Choroid plexus epithelial cell (primary cell): ENCODE results near the gene LMNA.

Experiments used
- DNase-seq: peaks from one replicate; pipeline ENCODE4 v3.0.0-alpha.2; 2010; ENCODE audit warnings: low read depth
- H3K4me3 ChIP-seq: 2 replicates; pipeline ENCODE4 v1.5.1; 2011; ENCODE audit warnings: low read depth, mild to moderate bottlenecking, control low read depth, low read length, moderate library complexity
- CTCF ChIP-seq: conservative IDR thresholded peaks from 2 replicates; pipeline ENCODE4 v1.5.1; 2011; ENCODE audit warnings: low read depth, mild to moderate bottlenecking, control low read depth, inconsistent platforms, low read length, moderate library complexity

LMNA gene

GRCh38 chr1:156072251-156072650 is 42.3 kb upstream of the LMNA start:
- DNase-seq, result no peak
- no peak for TF ChIP-seq CTCF

GRCh38 chr1:156073110-156073687 is 41.3 kb upstream of the LMNA start:
- H3K4me3 ChIP-seq, result no peak overlapping the region
- no peak for DNase-seq
- TF ChIP-seq CTCF, result no peak

More at GRCh38 chr1:156072251-156072650, 42.3 kb upstream of the LMNA start:
- no peak overlapping the region for H3K4me3 ChIP-seq

GRCh38 chr1:156073740-156074139 is 40.8 kb upstream of the LMNA start:
- DNase-seq, result no peak
- no peak for TF ChIP-seq CTCF

GRCh38 chr1:156074661-156075060 is 39.9 kb upstream of the LMNA start:
- no peak for DNase-seq
- H3K4me3 ChIP-seq, result no peak overlapping the region
- no peak for TF ChIP-seq CTCF

More at GRCh38 chr1:156073740-156074139, 40.8 kb upstream of the LMNA start:
- no peak overlapping the region for H3K4me3 ChIP-seq

- no peak overlapping the region for H3K4me3 ChIP-seq
- peak; percentile 15 for DNase-seq
- TF ChIP-seq CTCF, result no peak
These were observed 39.3 kb upstream of the LMNA start for GRCh38 chr1:156075162-156075561.

- no peak for DNase-seq
- TF ChIP-seq CTCF, result no peak
- H3K4me3 ChIP-seq, result no peak overlapping the region
These were observed 38.7 kb upstream of the LMNA start for GRCh38 chr1:156075775-156076204.

GRCh38 chr1:156076609-156077429 is 37.7 kb upstream of the LMNA start:
- TF ChIP-seq CTCF, result no peak
- DNase-seq, result no peak
- no peak overlapping the region for H3K4me3 ChIP-seq
